Kidney epithelial cell (primary cell): ENCODE results near the gene HOXB7. TPM values are rescaled to one million over a fixed set of nuclear protein-coding genes. Genes with fewer than 3 reads are reported as not detected.

Source experiments
- DNase-seq: peaks from one replicate; pipeline ENCODE4 v3.0.0-alpha.2; 2010; ENCODE audit warnings: low read depth
- H3K27me3 ChIP-seq: 2 replicates; pipeline ENCODE4 v1.6.0; 2011; ENCODE audit warnings: low read length; ENCODE audit not compliant: control insufficient read depth, insufficient read depth
- H3K36me3 ChIP-seq: 2 replicates; pipeline ENCODE4 v1.5.1; 2011; ENCODE audit warnings: low read length; ENCODE audit not compliant: control insufficient read depth, insufficient read depth
- H3K4me3 ChIP-seq: 2 replicates; pipeline ENCODE4 v1.5.1; 2011; ENCODE audit warnings: low read depth, mild to moderate bottlenecking, control low read depth, low read length
- total RNA-seq: library from RNA; depleted of rRNA; stranded (reverse); fragments of >200 nt; gene quantifications from 2 replicates; pipeline ENCODE4 v1.2.3, GENCODE V29; 2015
- TF ChIP-seq, protein P1 (sequence below): IDR thresholded peaks from 2 replicates; pipeline ENCODE4 v1.5.1; 2011; ENCODE audit warnings: mild to moderate bottlenecking, moderate library complexity, low read length, control low read depth, inconsistent platforms; ENCODE audit not compliant: insufficient read depth, poor library complexity, severe bottlenecking

HOXB7 gene
- total RNA-seq, 1 donor from 2014 or later, result 27.2 TPM

- TF ChIP-seq, protein P1, sequence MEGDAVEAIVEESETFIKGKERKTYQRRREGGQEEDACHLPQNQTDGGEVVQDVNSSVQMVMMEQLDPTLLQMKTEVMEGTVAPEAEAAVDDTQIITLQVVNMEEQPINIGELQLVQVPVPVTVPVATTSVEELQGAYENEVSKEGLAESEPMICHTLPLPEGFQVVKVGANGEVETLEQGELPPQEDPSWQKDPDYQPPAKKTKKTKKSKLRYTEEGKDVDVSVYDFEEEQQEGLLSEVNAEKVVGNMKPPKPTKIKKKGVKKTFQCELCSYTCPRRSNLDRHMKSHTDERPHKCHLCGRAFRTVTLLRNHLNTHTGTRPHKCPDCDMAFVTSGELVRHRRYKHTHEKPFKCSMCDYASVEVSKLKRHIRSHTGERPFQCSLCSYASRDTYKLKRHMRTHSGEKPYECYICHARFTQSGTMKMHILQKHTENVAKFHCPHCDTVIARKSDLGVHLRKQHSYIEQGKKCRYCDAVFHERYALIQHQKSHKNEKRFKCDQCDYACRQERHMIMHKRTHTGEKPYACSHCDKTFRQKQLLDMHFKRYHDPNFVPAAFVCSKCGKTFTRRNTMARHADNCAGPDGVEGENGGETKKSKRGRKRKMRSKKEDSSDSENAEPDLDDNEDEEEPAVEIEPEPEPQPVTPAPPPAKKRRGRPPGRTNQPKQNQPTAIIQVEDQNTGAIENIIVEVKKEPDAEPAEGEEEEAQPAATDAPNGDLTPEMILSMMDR, result no peak
- peak overlapping the region; percentile 73 for H3K4me3 ChIP-seq
- peaks cover 6% of the 10 kb centered on the region for H3K27me3 ChIP-seq
Measured at GRCh38 chr17:48615963-48616716, 5.3 kb upstream of the HOXB7 start.

GRCh38 chr17:48615047-48615962 is 4.5 kb upstream of the HOXB7 start, which contains the start of gene HOXB8:
HOXB8 (minus strand) TSS chr17:48615292; CDS start chr17:48614704, 588 bp downstream.
- DNase-seq, result no peak
- TF ChIP-seq, protein P1, result no peak
- Histone ChIP-seq H3K4me3 (peak within 1 kb of the TSS; percentile 73), H3K27me3 (peaks cover 6% of the 10 kb centered on the region), H3K36me3 (peaks cover 1% of the 10 kb centered on the region)

More at GRCh38 chr17:48615963-48616716, 5.3 kb upstream of the HOXB7 start:
- DNase-seq, result no peak
- peaks cover 1% of the 10 kb centered on the region for H3K36me3 ChIP-seq

GRCh38 chr17:48613862-48614694 is 3.3 kb upstream of the HOXB7 start:
- Histone ChIP-seq H3K36me3 (peaks cover 1% of the 10 kb centered on the region), H3K27me3 (peaks cover 6% of the 10 kb centered on the region), H3K4me3 (peak overlapping the region; percentile 73)
- DNase-seq, result no peak
- TF ChIP-seq, protein P1, result no peak

DNA sequence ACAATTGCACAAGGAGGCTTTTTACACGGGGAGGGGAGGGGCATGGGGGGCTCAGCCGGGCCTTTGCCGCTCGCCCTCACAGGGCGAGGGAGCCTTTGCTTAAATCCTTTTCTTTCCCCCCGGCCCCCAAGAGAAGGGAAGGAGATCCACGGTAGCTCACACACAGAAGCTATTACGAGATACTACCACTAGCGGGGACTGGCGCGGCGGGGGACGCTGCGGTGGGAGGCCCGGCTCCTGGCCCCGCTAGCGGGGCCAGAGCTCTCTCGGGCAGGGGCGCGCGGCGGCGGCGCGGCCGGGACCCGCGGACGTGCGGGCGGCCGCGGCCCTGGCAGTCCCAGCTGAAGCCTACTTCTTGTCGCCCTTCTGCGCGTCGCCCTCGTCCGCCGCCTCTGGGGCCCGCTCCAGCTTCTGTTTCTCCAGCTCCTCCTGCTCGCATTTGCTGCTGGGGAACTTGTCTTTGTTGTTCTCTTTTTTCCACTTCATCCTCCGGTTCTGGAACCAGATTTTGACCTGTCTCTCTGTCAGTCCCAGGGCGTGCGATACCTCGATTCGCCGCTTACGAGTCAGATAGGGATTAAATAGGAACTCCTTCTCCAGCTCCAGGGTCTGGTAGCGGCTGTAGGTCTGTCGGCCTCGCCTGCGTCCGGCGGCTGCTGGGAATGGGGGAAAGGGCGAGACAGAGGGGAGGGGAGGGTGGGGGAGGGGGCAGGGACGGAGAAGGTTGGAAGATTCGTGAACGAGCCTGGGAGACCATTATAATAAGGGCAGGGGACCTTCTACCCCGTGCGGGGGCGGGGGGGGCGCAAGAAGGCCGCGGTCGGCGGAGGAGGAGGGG is 2.3 kb upstream of the HOXB7 start:
- H3K36me3 ChIP-seq, result peaks cover 1% of the 10 kb centered on the region
- TF ChIP-seq, protein P1, result no peak
- peak overlapping the region; percentile 73 for H3K4me3 ChIP-seq
- no peak for DNase-seq
- H3K27me3 ChIP-seq, result peaks cover 5% of the 10 kb centered on the region

DNA sequence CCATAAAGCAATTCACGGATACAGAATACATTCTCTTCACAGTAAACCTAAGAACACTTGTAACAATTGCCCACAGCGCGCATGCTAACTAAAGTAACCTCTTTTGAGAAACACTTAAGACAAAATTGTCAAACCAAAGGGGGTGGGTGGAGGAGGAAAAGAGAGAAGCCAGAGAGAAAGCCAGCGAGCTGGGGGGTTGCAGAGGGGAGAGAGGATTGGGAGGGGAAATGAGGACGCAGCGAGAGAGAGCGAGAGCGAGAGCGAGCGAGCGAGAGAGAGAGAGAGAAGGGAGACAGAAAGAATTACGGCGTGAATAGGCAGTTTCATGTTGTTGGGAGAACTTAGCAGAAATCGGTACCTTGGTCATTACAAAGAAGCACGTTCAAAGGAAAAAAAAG is 1.6 kb upstream of the HOXB7 start:
- H3K27me3 ChIP-seq, result no peaks in the 10 kb centered on the region
- TF ChIP-seq, protein P1, result no peak
- peaks cover 1% of the 10 kb centered on the region for H3K36me3 ChIP-seq
- H3K4me3 ChIP-seq, result peak overlapping the region; percentile 73
- DNase-seq, result no peak
